Neural cell (in vitro differentiated cells): ENCODE measurements around the gene KRTCAP2.

ENCODE experiments used
- EP300 ChIP-seq: fragments of 450-650 bp; conservative IDR thresholded peaks from 2 replicates; pipeline ENCODE4 v1.6.1; 2014; ENCODE audit warnings: antibody characterized with exemption, mild to moderate bottlenecking, moderate library complexity; ENCODE audit not compliant: poor library complexity, severe bottlenecking
- MXI1 ChIP-seq: fragments of 450-650 bp; conservative IDR thresholded peaks from 2 replicates; pipeline ENCODE4 v1.6.1; 2014; ENCODE audit warnings: antibody characterized with exemption, mild to moderate bottlenecking; ENCODE audit not compliant: poor library complexity, severe bottlenecking
- POLR2AphosphoS5 ChIP-seq: IDR thresholded peaks from 2 replicates; pipeline ENCODE4 v1.6.1; 2012

GRCh38 chr1:155183775-155184221 lies 10.7 kb upstream of the KRTCAP2 start:
- TF ChIP-seq EP300 (no peak), POLR2AphosphoS5 (no peak), MXI1 (no peak)
